GM21825 (cell line): ENCODE results near the gene GBGT1.

Experiments used
- ATAC-seq: cut with Tn5 transposase; IDR thresholded peaks from one replicate; pipeline ENCODE4 v1.9.1; 2021; ENCODE audit warnings: mild to moderate bottlenecking, moderate library complexity; ENCODE audit not compliant: unreplicated experiment

The GBGT1 gene

DNA sequence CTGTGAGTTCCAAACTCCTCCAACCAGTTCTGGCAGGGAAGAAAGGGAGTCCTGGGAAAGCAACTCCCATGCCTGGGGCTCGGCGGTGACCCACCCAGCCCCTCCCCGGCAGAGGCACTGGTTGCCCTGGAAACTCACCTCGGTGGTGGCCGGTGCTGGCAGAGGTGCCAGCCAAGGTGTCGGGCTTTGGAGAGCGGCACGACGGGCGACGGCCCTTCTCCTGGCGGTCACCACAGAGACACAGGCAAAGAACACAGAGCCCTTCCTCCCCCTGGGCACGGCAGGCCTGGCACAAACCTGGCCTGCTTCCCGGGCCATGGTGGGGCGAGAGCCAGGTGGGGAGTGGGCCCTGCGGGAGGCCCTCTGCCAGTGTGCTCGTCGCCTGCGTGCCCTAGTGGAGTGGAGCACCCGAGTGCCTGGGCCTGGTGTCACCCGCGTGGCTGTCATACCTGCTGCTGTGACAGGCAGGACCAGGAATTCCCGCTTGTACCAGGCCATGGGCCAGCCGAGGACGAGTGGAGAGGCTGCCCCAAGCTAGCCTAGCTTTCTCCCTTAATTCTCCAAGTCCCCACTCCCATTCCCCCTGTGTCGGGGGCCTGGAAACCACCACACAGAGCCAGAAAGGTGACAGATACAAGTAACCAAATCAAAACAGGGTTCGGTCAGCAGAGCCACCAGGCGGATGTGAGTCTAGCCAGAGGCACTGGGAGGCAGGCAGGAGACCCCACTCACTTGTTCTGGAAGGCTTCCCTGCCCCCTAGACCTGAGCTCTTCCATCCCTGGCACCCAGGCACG is 34.5 kb downstream of the GBGT1 start:
- ATAC-seq: no peak

DNA sequence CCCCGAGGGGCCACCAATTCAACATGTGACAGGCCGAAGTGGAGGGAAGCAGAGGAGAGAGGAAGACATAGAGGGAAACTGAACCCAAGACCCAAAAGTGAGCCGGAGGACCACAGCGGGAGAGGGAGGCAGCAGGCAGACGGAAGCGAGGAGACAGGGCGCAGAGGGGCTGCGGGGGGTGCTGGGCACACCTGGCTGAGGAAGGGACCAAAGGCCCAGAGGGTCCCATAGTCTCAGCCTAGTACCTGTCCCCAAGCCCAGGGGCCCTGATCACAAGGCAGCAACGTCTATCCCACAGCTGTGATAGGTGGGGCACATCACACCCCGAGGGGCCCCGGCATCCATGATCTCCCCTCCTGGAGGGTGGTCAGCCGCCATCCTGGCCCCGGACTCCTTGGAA is 35.6 kb downstream of the GBGT1 start:
- no peak for ATAC-seq

DNA sequence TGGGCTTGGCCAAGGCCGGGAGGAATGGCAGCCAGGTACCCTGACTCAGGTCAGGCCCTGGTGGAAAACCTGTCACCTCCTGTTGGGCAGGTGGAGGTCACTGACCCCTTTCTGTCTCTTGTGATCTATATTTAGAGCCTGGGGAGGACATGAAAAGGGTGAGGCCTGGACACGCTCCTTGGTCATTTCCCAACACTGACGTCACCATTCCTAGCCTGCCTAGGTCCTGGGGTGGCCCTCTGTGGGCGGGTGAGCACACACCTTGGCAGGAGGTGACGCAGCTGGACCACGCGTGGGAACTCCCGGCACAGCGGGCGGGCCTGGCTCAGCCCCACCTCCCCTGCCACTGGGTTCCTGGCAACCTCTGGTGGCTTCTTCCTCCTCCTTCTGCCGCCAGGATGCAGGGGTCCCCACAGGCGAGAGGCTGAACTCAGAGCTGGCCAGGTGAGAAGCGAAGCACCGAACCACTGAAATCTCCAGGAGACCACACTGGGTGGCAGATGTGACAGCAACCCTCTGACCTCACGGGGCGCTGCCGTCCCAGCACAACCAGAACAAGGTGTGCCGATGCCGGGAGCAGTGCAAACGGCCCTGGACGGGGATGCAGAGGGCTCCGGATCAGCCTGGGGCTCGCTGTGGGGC is 36.3 kb downstream of the GBGT1 start:
- ATAC-seq: no peak

DNA sequence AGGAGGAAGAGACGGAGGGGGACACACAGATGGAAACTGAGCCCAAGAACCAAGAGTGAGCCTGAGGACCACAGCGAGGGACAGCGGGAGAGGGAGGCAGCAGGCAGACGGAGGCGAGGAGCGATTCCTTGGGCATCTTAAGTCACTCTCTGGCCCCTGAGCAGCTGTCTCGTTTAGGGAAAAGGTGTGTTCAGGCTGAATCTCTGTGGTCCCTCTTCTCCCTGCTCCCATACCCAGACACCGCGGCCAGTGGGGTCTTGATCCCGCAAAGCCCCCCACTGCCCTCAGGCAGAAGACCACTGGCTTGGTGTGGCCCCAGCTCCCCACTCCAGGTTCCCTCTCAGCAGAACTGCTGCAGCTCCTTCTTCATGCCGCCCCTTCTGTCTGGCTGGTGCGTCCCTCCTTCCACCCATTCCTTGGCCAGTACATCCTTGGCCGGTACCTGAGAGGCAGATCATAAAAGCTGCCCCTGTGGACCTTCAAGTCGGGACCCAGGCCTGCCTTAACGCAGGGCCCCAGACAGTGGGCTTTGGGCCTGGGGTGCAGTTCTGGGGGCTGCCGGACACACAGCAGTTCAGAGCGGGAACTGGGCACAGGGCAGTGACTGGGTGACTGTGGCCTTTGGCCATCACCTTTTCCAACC is 36.9 kb downstream of the GBGT1 start:
- no peak for ATAC-seq

DNA sequence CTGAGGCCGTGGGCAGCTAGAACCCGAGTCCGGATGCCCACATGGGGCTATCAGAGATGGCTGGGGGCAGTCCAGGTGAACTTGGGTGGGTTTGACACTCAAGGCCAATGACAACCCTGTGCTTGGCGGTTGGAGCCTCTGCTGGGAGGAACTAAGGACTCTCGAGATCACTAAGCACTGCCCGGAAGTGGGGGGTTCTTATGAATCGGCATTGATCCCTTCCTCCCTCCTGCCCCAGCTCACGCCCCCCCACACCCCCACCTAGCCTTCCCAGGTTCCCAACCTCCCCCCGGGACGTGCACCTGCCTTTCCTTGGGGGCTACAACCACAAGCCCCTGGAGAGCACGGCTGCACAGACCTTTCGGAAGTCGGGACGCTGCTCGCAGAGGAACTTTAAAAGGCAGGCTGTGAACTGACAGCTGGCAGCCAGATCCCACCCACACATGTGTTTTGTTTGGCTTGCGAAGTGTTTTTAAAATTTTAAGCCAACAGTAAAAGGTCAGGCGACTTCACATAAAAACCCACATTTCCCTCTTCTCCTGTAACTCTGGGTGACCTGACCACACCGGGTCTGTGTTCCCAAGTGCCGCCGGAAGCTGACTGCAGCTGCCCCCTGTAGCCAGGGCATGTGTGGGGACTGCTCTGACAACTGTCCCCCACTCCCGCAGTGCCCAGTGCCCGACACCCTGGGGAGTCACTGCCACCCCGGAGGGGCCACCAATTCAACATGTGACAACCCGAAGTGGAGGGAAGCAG is 37.6 kb downstream of the GBGT1 start:
- peak; percentile 30 for ATAC-seq

DNA sequence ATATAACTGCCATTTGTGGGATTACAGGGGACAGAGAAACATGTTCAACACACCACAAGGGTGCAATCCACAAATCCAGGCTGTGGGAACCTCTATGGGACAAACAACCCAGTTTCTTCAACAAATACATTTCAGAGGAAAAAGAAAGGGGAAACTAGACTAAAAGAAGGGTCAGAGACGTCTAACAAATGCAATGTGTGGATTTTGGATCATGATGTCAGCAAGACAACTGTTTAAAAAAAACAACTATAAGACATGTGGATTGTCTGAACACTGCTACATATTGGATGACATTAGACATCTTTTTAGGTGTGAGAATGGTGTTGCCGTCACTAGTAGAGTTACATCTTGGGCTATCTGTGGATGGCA is 38.8 kb downstream of the GBGT1 start:
- ATAC-seq: no peak

DNA sequence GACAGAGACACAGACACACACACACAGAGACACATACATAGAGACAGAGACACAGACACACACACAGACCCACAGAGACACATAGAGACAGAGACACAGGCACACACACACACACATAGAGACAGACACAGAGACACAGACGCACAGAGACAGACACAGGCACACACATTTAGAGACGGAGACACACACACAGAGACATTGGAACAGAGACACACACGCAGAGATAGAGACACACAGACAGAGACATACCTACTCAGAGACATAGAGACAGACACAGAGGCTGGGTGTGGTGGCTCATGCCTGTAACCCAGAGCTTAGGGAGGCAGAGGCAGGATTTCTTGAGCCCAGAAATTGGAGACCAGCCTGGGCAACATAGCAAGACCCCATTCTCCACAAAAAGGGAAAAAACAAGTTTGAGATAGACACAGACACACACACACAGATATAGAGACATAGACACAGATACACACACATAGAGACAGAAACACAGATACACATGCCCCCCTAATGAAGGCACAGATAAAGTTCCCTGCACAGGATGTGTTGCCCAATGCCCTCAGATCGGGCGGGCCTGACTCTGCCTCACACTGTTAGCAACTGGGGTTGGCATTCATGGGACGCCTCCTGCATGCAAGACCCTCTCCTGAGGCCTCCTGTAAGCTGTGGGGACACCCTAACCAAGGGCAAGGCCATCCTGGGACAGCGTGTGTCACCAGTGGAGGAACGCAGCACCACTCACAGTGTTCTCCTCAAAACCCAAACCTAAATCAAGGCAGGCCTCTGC is 39.4 kb downstream of the GBGT1 start:
- no peak for ATAC-seq

DNA sequence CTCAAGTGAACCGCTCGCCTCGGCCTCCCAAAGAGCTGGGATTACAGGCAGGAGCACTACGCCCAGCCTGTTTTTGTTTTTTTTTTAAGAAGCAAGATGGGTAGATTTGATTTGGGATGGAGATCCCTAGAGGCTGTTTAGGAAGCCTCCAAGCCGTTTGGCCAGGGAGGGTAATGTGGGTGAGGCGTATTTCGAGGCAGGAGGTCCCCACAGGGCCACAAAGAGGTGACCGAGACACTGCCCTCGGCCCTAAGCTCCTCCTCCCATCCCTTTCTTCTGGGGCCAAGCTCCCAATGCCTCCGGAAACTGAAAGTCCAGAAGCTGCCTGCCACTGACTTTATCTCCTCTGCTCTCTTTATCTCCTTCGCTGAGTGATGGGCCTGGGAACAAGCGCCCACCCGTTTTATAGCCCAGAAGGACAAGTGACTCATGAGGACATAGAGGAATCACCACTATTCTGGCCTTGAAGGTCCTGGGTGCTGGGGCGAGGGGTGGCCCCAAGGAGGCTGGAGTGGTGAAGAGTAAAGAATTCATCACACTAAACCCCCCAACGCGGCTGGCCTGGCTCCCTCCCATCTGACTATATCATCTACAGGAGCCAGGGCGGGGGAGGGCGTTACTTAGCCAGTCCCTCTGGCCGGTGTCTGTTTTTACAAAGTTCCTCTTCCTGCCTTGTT is 40.6 kb downstream of the GBGT1 start:
- ATAC-seq: no peak

DNA sequence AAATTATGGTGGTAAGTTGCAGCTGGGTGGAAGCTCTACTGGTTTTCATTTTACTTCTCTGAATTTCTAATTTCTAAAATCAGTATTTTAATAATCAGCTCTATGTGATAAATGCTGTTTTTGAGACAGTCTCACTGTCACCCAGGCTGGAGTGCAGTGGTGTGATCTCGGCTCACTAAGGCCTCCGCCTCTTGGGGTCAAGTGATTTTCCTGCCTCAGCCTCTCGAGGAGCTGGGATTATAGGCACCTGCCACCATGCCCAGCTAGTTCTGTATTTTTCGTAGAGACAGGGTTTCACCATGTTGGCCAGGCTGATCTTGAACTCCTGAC is 41.1 kb downstream of the GBGT1 start:
- no peak for ATAC-seq

DNA sequence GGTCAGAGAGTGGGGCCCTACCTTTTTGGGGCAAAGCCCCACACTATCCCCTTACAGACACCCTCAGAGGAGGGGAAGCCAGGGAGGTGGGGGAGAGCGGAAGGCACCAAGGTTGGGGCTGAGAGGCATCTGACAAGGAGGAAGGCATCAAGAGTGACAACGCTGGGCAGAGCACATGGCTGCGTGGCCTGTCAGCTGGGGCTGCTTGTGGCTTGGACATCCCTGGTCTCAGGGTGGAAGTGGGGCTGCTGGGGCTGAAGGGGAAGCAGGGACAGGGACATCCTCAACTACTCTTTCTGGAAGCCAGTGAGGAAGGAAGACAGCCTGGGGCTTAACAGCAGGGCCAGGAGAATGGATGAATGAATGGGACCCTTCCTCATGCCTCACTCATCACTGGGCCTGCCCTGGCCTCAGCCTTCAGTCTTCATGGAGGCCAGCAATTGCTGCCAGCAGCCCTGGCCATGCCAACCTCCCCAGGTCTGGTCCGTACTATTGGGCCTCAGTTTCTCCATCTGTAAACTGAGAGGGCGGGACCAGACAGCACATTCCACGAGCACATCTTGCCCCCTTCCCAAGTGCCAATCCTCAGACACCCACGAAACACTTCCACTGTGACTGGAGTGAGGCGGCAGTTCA is 41.7 kb downstream of the GBGT1 start:
- no peak for ATAC-seq

DNA sequence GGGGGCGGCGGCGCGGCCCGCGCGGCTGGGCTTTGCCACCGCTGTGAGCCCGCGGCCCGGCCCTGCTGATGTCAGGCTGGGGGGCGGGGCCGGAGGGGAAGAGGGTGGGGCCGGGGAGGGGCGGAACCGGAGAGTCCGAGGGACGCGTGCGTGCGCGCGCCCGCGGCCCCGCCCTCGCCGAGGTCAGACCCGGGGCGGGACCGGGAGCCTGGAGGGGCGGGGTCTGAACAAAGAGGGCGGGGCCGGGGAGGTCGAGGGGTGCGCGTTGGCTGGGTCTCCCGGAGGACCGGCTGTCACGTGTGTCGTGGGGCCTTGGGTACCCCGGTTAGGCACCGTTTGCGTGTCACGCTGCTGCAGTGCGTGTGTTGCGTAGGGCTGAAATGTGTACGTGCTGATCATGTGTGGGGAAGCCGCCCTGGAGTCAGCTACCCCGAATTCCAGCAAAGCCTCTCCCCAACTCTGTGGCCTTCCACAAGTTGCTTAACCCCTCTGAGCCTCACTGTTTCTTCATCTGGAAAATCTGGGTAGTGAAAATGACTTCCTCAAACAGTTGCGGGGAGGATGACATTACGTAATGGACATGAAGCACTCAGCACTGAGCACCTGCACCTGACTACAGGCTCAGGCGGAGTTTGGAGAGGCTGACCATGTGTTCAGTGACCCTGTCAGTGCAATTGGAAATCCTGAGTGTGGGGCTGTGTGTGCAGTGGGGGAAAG is 42.4 kb downstream of the GBGT1 start, which contains the start of gene RALGDS:
TSS of gene RALGDS (minus strand) at position 43 of the 717 bp plus-strand sequence. CDS start 86 bp downstream, outside the sequence.
- ATAC-seq: peak; percentile 54

DNA sequence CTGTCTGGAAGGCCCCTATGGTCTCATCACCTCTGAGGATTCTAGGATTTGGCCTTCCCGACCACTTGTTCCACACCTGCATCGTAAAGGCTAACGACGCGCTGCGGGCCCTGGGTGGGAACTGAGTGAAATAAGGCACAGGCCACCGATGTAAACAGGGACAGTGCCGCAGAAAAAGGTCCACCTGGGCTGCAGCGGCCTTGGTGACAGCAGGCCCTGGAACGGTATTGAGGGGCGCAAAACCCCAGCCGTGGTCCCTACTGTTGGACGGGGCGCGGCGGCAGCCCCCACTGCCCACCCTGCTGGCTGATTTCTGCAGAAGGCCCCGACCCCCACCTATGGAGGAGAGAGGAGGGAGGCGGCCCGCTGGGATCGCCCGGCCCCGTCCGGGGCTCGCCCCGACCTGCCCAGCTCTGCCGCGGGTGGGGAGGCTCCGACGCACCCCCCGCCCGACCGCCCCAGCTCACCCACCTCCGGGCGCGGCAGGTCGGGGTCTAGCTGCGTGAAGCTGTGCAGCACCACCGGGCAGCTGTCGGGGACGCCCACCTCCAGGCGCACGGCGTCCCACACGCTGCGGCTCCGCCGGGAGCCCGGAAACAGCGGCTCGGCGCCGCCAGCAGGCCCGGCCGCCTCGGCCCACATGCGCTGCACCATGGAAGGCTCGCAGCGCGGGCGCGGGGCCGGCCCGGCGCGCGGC is 43.1 kb downstream of the GBGT1 start:
- ATAC-seq: no peak

DNA sequence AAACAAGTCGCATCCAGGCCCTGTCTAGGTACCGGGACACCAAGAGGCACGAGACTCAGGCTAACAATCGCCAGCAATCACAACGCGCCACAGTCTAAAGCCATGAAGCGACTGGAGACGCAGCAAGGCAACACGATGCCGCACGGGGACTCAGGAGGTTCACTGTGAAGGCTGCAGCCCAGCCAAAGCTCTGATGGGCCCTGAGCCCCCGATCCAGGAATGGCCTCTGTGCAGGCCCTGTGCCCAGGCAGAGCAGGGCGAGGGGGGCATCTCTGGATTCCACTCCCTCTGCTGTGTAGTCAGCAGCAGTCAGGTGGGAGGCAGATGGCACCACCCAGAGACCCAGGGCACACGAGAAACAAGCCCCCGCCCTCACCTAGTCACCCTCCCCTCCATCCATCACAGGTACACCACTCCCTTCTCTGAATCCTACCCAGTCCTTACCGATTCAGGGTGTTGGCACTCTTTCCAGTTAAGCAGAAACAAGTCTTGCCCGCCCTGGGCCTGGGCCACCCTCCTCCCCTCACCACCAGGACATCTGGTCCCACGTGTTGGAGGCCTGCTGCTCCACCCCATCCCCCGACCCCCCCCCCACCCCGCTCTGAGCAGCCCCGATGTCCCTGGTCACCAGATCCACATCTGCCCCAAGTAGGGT is 43.7 kb downstream of the GBGT1 start:
- no peak for ATAC-seq

DNA sequence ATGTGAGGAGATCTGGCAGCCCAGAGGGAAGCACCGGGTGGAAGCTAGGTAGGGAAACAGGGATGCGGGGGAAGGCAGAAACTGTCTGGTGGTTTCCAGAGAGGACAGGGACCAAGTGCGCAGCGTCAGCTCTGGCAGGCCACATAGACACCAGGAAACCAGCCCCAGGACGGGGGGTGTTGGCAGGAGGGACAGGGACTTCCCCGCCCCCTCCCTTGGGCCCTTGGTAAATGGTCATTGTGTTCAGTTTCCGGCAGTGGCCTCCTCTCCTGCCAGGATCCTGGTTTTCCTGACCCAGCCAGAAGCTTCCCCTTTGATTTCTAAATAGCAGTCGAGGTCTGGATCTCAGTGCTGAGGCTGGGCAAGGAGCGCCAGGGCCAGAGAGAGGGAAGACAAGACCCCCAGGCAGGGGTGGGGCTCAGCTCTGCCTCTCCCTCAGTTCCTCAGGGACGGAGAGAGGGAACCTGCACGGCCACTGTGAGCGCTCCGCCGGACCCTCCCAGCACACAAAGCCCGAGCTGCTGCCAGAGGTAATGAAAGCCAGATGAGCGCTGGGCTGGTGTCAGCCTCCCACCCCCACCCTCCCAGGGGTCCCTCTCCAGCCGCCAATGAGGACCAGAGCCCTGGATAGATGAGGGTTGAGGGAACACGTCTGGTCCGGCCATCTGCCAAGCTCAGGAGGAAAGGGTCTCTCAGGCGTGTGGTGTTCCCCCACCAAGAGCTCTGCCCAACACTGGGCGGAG is 44.4 kb downstream of the GBGT1 start:
- no peak for ATAC-seq

DNA sequence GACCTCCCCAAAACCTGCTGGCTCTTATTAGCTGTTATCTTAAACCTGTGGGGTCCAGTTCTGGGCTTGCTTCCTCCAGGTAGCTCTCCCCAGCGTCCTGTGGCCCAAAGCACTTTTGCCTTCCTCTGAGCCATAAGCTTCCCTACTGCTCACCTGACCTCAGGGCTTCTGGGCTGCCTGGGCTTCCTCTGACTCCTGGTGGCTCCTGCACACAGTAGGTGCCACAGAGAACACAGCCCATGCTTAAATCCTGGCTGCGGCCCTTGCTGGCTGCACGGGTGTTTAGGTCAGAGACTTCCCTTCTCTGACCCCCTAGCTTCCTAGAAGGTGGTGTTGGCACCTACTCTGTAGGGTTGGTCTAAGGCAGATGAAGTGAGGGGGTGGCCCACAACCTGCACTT is 45.1 kb downstream of the GBGT1 start:
- no peak for ATAC-seq

DNA sequence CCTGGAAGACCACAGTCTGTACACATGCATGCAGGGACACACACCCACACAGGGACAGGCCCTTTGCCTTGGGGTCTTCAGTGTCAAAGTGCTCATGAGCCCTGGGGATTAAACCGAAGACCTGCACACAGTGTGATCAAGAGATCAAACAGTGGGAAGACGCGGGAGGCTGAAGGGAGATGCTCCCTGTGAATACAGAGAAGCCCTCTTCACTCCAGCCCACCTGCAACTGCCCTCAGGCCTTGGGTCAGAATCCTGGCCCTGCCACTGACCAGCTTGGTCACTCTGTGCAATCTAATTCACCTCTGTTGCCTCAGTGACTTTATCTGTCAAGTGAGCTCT is 45.6 kb downstream of the GBGT1 start:
- no peak for ATAC-seq
